NCI-H524 treated with DMSO at 0.1 percent for 48 hours (cell line): ENCODE data around the gene COL4A2.
"Not testable (repeated sequence)": the region's sequence is repeated elsewhere in the genome, so short reads cannot be mapped to it uniquely, and the experiment has no call there.

Experiments used
- DNase-seq: peaks from one replicate; lab custom pipeline; 2025; lab: John Stamatoyannopoulos, UW

Gene COL4A2

DNA sequence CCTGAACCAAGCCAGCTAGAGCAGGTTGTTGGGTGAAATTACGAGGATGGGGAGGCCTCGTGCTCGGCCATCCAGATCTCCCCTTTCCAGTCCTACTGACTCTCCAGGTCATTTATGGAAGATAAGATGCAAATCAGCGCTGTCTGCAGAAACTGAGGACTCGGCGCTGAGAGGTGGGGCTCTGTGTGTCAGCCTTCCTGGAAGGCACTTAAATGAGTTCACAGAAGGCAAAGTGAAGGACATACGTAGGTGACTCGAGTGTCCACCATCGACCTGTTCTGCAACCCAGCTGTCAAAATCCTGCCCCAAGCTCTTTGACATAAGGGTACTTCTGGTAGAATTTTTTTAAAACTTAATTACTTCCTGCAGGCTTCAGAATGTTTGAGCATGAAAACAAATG is 168.0 kb downstream of the COL4A2 start:
- DNase-seq, result no peak

DNA sequence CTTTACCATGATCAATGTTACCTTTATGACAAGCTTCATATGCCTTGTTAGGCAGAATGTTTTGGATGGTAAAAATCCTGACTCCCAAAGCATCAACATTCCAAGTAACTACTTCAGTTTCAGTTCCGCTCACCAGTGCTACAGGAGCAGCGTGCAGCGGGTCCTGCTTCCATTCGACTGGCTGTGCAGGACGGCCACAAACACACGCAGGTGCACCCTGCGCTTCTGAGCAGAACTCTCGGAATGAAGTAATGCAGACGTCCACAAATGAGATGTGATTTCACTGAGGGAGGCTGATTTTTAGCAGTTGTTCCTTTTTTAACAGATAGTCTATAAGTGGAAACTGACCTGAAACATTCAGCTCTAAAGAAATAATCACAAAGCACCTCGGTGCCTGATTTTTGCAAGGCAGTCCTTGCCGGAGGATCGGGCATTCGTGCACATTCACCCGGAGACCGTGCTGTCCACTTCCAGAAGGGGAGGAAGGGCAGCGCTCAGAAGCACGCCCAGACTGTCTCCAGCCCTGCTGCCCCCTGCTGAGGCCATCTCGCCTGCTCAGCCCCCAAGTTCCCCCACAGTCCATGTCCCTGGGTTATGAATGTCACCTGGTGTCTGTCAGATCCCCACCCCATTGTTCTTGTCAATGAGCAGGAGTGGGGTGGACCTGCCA is 168.6 kb downstream of the COL4A2 start:
- DNase-seq, result no peak

DNA sequence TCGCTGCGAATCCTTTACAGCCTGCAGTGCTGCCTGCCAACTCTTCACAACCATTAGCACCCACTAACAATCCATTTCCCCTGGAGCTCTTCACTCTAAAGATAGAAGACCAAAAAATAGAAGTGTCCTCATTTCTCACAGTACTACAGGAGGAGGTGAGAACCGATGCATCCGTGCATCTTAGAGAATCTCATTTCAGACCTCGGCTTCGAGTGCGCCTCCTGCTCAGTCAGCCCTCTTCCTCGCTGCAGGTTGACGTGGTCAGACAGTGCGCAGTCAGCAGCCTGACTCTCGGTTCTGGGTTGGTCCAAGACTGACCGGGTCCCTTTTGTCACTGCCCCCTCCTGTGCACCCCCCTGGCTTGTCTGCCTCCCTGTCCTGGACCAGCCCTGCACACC is 169.1 kb downstream of the COL4A2 start:
- DNase-seq, result no peak

DNA sequence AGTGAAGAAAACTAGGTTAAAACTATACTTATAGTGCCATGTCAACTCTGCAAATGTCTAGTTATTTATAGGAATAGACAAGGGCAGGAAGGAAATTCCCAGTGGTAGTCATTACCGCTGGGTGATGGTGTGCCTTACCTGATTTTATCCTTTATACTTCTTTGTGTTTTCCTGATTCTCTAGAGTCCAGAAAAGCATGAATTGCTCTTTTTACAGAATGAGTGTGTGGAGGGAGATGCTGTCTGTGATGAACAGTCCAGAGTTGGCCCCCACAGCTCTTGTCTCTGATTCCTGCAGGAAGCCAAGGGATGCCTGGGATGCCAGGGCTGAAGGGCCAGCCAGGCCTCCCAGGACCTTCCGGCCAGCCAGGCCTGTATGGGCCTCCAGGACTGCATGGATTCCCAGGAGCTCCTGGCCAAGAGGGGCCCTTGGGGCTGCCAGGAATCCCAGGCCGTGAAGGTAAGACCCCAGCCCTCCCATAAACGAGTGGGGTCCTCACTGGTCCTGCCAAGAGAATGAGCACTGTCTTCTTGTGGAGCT is 170.7 kb downstream of the COL4A2 start:
- DNase-seq, result no peak

DNA sequence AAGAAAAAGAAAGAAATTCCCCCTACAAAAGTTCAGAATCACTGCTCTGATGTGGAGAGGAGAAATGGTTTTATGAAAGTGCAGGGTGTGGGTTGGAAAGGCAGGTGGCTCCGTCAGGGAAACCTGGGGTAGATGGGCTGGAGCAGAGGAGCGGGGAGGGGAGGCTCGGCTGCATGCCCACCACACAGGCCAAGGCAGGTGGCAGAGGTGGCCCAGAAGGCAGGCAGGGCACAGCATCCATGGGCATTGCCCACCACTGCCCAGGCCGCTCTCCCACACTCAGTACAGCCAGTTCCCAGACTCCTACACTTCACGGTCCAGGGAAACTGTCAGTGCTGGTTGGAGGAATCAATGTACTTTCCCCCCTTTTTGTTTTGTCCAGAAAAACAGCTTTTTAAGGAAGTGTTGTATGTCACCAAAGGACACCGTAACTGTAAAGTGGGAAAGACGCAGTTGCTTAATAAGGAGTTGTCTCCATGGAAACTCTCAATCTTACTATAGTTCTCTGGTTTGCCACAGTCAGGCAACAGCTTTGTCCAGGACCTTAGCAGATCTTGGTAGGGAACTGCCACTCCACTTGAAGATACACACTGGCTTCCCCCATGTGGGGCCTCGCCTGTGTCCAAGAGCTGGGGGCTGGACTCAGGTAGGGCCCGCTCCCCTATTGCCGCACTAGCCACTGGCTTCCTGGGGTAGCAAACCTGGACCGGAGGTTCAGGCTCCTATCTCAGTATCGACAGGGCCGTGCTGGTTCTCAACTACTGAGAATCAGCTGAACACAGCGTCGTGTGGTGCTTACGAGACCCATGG is 171.5 kb downstream of the COL4A2 start:
- DNase-seq, result no peak

DNA sequence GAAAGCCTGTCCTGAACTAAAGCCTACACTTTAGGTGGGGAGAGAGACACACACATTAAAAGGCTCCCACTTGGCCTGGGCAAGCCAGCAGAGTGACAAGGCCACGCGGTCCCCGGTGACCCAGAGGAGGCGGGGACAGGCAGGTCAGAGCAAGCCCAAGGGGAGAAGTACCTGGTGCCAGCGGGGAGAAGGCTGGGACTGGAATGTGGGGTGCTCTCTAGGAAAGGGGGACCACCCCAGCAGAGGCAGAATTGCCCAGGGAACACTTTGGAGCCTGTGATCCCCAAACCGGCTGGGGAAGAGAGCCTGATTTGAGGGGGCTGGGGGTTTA is 172.1 kb downstream of the COL4A2 start:
- DNase-seq, result no peak

DNA sequence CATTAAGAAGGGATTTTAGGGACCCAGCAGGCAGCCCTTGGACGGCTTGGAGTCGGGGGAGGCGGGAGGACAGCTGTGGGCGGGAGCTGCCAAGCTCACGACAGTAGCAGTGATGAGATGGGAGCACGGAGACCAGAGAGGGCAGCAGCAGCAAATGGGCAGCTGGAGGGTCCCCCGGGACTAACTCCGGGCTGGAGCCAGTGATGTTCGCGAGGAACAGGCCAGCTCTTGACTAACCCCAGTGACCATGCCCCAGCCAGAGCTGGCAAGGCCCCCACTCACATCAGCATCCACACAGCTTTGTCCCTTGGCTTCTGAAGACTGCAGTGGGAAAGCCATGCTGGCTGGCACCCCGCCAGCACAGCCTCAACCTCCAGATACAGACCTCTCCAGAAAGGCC is 172.6 kb downstream of the COL4A2 start:
- DNase-seq, result no peak

DNA sequence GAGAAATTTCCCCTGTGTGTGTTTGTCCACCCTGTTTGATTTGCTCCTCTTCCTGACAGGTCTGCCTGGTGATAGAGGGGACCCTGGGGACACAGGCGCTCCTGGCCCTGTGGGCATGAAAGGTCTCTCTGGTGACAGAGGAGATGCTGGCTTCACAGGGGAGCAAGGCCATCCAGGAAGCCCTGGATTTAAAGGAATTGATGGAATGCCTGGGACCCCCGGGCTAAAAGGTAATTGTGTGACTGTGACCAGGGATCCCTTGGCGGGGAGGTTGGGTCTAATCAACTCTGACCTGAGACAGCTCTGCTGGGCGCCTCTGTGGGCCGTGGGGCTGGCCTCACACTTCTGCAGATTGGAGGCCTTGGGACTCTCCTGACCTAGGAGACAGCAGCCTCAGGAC is 173.1 kb downstream of the COL4A2 start:
- DNase-seq, result no peak

DNA sequence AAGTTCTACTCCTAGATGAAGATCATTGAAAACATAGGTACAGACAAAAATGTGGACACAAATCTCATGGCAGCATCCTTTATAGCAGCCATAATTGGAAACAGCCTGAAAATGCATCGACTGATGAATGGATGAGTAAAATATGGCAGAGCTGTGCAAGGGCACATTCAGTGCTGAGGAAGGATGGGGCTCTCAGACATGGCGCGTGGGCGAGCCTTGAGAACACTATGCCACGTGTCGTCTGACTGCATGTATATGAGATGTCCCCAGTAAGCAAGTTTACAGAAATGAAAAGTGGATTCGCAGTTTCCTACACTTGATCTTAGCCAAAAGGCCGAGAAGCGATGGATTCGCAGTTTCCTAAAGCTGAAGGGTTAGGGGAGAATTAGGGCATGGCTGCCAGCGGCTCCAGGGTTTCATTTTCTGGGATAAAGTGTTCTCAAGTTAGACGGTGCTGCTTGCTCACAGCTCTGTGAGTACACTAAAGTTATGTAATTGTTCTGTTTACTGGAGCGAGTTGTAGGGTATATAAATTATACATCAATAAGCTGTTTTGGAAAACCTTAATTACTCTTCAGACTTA is 176.4 kb downstream of the COL4A2 start:
- no peak for DNase-seq

DNA sequence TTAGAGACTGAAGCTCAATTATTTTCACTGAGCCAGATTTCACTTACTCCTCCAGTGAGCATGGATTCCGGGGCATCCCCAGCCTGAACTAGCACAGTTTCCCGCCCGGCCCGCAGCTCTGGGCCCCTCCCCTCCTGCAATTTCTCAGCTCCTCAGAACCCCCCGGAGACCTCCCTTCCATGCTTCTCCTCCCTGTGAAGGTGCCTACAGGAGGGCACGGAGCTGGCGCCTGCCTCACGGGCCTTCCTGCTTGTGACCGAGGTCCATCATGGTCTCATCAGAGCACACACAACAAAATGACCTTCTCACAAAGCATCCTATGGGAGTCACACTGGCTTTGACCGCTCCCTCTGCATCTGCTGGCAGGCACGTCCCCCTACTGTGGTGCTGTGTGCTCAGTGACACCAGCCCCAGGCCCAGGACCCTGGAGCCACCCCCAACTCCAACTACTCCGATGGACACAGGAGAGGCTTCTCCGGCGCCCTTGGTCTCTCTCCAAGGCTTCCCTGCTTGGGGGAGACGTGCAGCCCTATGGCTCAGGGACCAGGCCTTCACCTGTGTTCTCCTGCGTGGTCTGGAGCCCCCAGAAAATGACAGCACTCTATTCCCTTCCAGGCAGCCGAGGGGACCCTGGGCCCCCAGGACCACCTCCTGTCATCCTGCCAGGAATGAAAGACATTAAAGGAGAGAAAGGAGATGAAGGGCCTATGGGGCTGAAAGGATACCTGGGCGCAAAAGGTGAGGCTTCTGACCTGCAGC is 177.4 kb downstream of the COL4A2 start:
- no peak for DNase-seq

DNA sequence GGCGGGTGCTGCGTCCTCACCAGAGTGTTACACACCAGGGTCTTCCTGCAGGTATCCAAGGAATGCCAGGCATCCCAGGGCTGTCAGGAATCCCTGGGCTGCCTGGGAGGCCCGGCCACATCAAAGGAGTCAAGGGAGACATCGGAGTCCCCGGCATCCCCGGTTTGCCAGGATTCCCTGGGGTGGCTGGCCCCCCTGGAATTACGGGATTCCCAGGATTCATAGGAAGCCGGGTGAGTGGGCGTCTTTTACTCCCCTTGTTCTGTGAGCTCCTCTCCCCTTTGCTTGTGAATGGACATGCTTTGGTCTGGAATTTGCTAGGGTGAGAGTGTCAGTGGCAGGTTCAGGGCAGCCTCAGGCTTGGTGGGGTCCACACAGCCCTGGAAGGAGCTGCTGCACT is 178.5 kb downstream of the COL4A2 start:
- DNase-seq, result no peak

DNA sequence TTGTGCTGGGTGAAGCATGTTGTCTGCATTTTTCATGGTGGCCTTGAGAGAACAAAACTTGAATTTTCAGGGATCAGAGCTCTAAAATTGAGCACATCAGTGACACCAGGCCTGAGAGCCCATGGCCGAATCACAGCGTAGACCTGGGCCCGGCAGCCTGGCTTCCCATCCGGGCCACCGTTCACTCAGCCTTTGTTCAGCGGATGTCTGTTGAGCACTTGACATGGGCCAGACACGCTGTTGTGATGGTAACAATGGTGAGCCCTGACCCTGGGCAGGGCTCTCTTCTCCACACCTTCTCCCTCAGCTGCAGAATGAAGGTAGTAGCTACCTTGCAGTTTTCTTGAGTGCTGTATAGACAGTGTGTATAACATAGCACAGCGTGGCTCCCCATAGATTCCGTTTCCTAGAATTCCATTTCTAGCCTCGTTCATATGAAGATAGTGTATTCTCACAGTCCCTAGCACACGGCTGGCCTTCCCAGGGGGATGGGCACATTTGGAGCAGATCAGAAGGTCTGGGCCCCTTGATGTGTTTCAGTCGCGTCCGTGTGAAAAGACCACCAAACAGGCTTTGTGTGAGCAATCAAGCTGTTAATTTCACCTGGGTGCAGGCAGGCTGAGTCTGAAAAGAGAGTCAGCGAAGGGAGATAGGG is 179.1 kb downstream of the COL4A2 start:
- no peak for DNase-seq

DNA sequence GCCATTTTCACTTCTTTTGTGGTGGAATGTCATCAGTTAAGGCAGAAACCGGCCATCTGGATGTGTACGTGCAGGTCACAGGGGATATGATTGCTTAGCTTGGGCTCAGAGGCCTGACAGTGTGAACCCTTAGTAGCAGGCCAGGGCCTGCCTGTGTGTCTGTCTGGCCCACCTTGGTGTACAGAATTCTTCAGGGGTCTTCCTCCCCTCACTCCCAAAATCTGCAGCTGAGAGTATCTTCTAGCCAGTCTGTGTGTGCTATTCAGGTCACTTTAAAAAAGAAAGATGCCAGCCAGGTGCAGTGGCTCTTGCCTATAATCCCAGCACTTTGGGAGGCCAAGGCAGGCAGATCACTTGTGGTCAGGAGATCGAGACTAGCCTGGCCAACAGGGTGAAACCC is 179.8 kb downstream of the COL4A2 start:
- not testable (repeated sequence) for DNase-seq

DNA sequence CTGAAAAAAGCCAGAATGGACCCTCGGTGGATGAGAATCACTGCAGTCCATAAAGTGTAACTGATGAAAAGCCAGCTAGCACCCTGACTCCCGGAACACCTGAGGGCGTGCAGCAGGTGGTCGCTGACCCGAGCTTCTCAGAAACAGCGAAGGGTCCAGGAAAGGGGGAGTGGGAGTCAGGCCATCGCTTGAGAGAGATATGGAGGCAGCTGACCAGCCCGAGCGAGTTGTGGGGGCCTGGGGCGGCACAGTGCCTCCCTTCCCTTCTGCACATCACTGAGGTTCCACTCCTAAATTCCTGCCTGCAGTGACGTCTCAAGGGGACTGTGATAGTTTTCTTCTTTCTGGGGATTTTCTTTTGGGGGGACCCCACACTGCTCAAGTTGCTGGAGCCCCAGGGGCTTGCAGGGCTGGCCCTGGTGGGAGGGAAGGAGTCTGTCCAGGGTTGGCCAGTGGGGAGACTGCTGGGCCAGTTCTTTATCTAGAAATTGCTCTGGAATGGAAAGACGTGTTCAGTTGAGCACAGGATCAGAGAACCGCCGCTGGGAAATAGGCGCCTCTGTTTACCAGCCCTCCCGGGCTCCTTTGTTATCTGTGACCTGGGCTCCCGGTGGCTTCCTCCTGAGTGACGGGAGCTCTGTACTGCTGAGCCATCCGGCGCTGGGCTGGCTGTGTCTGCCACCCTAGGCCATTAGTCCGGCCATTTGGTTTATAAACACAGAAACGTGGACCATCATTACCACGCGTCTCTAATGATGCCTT is 183.1 kb downstream of the COL4A2 start:
- DNase-seq, result no peak

DNA sequence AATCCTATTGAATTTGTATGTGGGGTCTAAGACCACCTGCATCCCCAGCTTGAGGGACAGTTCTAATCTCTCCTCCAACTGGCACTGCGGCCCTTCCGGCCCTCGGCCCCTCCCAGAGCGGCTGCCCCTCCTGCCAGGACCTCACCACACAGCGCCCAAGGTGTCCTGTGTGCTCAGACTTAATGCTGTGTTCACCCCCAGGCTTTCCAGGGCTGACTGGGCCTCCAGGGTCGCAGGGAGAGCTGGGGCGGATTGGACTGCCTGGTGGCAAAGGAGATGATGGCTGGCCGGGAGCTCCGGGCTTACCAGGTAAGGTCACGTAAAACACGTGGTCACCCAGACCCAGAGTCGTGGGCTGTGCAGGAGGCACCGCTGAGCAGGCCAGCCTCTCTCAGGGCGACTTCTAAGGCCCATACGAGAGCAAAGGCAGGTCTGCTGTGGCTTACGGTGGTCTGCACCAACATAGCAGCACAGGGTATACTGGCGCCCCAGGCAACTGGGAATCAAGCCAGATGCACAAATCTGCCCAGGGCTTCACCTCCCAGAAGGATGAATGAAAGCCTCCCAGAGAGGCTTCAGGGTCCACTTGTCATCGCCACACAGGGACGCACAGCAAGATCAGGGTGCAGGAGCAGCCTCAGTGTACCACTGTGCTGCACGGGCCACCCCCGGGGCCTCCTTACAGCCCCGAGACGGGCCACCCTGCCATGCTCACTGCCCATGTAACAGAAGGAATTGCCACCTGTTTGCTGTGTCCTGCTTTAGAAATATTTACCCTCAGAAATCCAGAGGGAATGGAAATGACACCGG is 185.0 kb downstream of the COL4A2 start:
- no peak for DNase-seq

DNA sequence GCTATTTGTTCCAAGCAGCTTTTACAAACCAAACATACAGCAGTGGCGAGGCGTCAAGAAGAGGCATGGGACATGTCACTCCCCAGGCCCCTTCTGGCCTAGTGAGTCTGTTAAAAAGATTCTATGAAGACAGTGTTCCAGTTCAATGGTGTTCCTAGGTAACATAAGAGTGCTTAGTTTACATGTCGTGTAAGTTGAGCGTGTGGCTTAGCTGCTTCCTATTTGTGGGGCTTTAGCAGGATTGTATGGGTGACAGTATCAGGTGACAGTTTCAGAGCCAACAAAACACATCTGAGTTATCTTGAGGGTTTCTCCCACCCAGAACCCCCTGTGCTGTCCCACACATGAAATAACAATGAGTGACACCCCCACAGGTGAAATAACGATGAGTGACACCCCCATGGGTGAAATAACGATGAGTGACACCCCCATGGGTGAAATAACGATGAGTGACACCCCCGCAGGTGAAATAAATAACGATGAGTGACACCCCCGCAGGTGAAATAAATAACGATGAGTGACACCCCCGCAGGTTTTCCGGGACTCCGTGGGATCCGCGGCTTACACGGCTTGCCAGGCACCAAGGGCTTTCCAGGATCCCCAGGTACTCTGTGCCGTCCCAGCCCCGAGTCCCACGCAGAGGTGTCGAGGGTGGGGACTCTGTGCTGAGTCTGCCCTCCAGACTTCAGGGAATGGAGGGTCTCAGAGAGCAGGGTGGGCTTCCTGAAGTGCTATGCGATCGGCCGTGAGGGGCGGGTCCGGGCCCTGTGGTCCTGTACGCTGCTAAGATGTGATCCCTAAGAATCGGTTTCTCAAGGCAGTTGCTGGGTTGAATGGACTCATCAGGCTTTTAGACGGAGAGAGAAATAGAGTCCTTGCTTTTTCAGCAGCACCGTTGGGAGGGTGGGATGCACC is 185.9 kb downstream of the COL4A2 start:
- no peak for DNase-seq

DNA sequence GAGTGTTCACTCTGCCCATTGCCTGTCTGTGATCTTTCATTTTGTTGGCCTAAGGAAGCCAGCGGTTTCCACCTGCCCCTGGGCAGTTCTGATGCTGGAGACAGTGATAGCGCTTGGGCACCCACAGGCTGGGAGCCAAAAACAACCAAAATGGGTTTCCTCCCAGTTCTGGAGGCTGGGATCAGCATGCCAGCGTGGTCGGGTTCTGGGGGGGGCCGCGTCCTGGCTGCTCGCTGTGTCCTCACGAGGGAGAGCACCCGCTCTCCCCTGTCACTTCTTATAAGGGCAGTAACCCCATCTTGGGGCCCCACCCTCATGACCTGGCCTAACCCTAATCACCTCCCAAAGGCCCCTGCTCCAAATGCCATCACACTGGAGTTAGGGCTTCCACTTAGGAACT is 186.5 kb downstream of the COL4A2 start:
- DNase-seq, result no peak

DNA sequence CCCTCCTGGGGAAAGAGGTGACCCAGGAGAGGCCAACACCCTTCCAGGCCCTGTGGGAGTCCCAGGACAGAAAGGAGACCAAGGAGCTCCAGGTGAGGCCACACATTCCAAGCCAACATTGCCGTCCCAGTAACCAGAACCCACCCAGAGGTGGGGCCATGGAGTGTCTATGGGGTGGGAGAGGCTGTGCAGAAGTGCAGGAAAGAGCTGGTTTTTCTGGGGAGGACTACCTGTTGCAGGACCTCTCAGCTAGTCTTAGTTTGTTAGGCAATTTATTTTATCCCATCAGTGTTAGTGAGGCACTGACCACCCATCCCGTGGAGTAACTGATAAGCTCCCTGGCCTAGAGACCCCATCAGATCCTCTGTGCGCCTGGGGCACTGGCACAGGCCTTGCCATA is 188.3 kb downstream of the COL4A2 start:
- DNase-seq, result no peak

DNA sequence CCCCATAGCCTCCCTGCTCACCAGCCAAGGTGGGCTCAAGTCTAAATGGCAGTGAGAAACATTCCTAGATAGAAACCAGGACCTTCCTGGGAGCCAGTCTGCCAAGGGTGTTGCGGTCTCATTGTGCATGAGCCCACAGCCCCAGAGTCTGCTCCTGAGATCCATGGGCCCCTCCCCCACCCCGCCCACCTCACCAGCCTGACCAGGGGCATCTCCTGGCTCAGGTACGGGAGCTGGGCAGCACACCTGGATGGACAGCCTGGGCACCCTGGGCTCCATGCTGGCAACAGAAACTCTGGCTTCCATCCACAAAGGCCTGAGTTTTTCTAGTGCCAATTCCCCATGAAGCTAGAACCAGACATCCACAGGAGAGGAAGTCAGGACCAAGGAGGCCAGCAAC is 188.8 kb downstream of the COL4A2 start:
- no peak for DNase-seq
